HG02884 (cell line): ENCODE measurements around the gene MAP1S.
A peak's percentile ranks its signal among the peaks of the same experiment; 100 is the strongest.

Experiments used
- ATAC-seq: cut with Tn5 transposase; IDR thresholded peaks from one replicate; pipeline ENCODE4 v1.9.1; 2021; ENCODE audit warnings: mild to moderate bottlenecking, moderate library complexity; ENCODE audit not compliant: unreplicated experiment

MAP1S gene, protein sequence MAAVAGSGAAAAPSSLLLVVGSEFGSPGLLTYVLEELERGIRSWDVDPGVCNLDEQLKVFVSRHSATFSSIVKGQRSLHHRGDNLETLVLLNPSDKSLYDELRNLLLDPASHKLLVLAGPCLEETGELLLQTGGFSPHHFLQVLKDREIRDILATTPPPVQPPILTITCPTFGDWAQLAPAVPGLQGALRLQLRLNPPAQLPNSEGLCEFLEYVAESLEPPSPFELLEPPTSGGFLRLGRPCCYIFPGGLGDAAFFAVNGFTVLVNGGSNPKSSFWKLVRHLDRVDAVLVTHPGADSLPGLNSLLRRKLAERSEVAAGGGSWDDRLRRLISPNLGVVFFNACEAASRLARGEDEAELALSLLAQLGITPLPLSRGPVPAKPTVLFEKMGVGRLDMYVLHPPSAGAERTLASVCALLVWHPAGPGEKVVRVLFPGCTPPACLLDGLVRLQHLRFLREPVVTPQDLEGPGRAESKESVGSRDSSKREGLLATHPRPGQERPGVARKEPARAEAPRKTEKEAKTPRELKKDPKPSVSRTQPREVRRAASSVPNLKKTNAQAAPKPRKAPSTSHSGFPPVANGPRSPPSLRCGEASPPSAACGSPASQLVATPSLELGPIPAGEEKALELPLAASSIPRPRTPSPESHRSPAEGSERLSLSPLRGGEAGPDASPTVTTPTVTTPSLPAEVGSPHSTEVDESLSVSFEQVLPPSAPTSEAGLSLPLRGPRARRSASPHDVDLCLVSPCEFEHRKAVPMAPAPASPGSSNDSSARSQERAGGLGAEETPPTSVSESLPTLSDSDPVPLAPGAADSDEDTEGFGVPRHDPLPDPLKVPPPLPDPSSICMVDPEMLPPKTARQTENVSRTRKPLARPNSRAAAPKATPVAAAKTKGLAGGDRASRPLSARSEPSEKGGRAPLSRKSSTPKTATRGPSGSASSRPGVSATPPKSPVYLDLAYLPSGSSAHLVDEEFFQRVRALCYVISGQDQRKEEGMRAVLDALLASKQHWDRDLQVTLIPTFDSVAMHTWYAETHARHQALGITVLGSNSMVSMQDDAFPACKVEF

DNA sequence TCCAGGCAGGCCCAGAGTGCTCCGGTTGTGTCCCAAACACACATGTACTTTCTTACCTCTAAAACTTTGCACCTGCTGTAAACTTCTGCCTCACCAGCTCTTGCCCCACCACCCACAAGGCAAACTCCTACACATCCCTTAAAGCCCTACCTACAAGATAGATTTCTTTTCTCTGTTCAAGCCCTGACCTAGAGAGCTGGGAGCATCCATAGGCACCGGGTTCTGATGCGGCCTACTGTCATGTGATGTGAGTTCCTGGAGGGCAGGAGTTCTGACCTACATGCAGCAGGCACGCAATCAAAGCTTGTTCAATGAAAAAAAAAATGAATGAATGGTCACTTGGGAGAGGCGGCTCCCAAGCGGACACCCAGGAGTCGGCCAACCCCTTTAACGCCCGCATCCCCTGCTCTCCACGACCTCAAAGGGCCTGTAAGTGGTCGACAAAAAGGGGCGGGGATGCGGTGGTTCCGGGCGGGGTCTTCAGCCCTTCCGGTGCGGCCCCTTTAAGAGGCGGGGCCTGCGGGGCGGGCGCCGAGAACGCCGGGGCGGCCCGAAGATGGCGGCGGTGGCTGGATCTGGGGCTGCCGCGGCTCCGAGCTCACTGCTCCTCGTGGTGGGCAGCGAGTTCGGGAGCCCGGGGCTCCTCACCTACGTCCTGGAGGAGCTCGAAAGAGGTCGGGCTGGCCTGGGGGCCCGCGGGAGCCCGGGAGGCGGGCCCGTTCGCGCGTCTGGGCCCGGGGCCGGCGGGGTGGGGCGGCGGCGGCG, at the start of gene MAP1S:
TSS of gene MAP1S (plus strand) at position 534 of the 765 bp plus-strand sequence. CDS start at position 557, 23 bp downstream.
- peak; percentile 65 for ATAC-seq

DNA sequence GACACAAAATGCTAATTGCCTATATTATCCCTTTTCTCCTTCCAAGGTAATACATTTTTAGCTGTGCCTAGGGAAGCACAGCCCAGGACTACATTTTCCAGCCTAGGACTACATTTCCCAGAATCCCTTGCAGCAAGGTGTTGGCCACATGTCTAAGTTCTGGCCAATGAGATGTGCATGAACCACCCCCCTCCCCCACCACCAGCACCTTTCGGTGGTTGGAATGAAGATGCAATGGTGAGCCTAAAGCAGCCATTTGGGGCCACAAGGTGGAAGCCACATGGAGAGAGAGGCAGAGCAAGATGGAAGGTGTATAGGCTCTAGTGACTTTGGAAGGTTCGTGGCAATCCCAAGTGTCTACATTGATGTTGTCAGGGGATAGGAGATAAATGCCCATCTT, 47.4 kb upstream of the MAP1S start:
- ATAC-seq, result no peak

DNA sequence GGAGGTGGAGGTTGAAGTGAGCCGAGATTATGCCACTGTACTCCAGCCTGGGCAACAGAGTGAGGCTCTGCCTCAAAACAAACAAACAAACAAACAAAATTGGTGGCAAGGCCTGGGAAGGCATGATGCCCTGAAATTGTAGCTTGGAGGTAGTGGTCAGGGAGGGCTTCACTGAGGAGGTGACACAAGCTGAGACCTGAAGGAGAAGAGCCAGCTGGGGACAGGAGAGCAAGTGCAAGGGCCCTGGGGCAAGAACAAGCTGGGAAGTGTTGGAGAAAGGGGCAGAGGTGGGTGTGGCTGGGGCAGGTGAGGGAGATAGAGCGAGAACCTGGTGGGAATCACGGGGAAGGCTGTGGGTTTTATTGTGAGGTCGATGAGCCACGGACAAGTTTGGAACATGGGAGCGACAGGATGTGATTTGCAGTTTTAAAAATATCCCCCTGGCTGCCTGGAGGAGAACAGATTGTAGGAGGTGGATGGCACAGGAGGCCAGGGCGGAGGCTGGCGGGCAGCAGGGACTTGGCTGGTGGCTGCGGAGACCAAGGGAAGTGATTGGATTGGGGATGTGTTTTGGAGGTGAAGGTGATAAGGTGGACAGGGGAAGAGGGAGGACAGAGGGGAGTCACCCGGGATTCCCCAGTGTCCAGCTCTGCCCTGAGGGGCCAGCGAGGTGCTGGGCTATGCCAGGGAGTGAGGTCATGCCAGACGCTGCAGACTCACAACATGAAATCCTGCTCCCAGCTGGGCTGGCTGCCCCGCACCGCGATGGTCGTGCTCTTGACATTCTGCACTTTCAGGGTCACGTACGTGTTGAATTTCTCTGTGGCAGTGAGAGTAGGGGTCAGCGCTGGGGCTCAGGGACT, 45.1 kb upstream of the MAP1S start:
- no peak for ATAC-seq

DNA sequence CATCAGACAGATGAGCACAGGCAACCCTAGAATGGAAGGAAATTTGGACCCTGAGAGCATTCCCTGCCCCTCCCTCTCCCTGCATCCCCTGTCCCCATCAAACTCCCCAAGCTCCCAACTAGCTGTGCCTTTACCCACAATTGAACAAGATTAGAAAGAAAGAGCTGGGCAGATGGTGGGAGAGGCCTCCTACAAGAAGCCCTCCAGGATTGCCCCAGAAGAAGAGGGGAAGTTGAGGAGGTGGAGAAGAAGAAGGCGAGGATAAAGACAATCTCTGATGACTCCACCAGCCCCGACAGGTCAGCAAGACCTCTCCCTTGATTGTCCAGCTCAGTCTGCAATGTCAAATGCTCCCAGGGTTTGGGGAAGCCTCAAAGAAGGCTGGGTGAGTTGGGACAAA, 43.0 kb upstream of the MAP1S start:
- no peak for ATAC-seq

DNA sequence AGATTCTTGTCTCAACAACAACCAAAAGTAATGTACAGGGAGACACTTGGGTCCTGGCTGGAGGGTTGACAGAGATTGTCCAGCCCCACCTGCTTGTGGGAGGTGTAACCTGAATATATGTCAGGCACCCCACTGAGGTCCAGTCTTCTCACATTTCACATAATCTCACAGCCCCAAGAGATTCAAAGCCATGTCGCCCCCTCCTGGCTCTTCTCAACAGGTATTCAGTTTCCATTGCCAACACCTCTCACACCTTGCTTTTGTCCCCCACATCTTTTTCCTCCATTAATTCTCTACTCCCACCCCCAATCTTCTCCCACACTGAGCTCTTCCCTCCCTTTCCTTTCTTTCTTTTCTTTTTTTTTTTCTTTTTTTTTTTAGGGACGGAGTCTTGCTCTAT, 42.3 kb upstream of the MAP1S start:
- ATAC-seq, result no peak

DNA sequence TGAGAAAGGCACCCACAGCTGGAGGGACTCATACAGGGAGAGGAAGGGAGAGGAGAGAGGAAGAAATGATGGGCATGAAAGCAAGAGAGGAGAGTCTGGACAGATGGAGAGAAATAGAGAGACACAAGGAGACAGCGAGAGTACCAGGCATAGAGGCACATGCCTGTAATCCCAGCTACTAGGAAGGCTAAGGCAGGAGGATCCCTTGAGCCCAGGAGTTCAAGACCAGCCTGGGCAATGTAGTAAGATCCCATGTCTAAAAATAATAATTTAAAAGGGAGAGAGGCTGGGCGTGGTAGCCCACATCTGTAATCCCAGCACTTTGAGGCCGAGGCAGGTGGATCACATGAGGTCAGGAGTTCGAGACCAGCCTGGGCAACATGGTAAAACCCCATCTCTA, 40.4 kb upstream of the MAP1S start:
- ATAC-seq, result no peak

DNA sequence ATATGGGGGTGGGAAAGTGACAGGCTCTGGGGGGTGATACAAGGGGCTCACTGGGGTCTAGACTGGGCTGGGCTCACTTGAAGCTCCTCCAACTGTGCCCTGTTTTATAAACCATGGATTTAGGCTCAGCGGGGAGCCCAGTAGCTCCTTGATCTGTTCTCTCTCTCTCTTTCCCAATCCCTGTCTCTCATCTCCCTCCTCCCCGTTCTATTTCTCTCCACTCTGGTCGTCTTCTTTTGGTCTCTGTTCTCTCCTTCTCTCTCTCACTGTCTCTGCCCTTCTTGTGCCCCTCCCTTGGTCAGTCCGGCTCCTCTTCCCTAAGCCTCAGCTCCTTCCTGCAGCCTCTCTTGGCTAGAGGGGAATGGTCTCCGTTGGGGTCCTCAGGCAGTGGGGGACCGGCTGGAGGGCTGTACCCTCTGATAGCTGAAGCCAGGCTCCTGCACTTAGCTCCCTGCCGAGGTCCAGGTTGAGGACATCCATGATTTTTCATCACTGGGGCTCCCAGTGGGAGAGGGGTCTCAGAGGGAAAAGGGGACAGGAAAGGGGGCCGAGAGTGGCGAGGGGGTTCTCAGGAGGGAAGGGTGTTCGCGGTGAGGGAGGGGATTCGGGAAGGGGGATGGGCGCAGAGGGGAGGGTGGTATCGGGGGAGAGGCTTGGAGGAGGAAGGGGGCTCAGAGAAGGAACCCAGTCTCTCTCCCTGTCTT, 39.6 kb upstream of the MAP1S start:
- no peak for ATAC-seq

DNA sequence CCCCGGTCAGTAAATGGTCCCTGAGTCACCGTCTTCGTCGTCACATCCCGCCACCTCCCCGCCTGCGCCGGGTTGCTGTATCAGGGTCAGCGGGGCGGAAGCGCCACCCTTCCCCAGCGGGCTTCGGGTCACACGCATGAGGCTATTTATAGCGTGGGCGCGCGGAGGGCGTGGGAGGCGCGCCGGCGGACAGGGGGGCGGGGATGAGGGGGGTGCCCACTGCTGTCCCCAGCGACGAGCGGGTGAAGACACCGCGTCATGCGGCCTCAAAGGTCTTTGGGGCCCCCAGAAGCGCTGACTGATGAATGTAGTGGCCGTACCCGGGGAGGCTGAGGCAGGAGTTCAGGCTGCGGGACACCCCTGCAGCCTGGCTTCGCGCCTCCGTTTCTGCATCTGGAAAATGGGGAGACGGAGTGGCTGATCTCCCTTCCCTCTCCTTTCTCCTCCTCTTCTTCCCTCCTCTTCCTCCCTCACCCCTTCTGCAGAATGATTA, 39.0 kb upstream of the MAP1S start:
- no peak for ATAC-seq

DNA sequence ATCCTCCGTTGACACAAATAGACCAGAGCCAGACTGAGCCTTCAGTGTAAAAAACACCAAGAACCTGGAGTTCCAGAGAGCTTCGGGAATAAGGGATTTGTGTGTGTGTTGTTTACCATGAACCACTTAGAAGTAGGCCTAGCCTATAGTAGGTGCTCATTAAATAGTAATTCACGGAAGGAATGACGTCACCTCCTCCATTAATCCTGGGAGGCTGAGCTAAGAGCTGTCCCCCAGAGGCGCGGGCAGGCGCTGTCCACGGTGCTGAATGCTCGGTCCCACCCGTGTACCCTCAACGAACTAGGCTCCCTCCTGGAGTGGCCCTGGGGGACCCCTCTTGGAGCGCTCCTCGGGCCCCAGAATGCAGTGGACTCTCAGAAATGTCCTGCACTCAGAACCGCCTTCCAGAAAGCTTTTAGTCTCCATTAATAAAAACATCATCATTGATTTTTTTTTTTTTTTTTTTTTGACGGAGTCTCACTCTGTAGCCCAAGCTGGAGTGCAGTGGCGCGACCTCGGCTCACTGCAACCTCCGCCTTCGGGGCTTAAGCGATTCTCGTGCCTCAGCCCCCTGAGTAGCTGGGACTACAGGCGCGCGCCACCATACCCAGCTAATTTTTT, 37.7 kb upstream of the MAP1S start:
- ATAC-seq, result no peak

DNA sequence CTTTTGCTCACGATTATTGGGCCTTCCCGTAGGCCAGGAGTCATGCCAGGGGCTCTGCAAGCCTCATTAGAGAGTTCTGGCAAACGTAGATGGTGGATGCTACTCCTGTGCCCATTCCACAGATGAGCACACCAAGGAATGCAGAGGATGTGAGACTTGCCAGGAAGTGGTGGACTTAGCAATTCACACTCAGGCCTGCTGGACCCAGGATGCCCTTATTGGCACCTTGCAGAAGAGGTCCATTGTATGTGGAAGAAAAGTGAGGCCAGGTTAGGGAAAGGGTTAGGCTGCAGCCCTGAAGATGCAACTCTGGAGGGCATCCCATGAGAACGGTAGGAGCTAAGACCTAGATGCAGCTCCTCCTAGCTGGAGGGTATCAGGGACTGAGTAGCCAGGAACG, 37.0 kb upstream of the MAP1S start:
- ATAC-seq, result no peak

DNA sequence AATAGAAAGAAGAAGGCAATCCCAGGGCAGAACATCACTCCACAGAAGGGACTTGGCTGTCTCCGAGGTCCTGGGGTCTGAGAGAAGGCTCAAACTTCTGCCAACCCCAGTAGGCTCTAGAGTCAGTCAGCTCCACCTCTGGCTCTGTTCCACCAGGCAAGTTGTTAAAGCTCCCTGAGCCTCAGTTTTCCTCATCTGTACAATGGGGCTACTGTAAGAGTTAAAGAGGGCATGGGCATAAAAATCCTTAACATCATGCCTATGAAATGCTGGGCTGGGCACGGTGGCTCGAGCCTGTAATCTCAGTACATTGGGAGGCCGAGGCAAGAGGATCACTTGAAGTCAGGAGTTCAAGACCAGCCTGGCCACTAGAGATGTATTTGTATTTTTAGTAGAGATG, 36.2 kb upstream of the MAP1S start:
- ATAC-seq, result no peak

DNA sequence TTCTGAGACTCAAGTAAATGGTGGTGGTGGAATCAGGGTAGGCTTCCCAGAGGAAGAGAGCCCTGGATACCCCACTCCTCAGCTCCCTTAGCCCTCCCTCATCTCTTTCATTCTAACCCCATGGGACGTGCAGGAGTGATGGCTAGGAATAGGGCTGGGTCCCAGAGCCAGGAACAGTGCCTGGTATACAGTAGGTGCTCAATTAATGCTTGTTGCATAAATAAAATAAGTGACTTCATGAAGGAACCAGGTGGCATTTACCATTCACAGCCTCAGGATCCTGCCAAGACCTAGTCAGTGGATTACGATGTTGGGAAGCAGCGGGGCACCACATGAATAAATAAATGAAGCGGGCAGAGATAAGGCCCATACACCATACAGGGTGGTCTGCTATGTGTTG, 35.0 kb upstream of the MAP1S start:
- ATAC-seq, result no peak

DNA sequence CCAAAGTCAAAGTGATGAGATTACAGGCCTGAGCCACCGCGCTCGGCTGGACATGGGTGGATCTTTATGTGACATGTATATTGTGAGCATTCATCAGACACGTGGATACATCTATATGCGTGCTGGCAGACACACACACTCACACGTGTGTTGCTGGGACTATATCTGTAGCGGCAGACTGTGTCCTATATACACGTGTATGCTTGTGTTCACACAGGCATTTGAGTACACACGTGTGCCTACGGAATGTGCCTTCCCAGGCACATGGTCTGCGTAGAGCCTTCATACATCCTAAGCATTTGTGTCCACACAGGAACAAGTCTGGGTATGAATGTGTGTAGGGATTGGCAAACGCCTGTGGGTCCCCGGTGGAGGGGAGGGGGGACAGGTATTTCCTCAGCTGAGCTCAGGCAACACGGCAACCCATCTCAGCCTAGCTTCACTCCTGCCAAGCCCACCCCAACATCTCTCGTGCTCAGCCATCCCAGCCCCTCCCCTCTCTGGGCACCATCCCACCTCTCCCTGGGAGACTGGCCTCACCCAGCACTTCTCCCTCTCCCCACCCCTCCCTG, 33.7 kb upstream of the MAP1S start:
- ATAC-seq, result no peak

DNA sequence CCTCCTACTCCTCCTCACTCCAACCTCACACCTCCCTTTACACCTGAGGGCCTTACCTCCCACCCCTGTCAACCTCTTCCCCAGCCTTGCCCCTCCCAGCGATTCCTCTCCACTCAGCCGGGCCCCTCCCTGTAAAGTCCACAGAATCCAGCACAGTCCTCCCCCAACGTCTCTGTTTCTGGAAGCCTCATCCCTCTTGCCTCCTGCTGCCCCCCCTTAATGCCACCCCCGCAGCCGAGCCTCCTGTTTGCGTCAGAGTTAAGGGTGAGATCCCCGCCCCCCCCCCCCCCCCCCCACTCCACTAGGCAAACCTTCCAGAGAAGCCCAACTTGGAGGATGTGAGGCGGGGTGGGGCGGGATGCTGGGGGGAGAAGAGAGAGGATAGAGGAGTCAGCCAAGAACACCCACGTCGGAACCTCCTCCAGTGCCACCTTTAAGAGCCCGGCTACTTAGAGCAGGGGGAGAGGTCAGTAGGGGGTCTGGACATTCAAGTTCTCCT, 33.2 kb upstream of the MAP1S start:
- ATAC-seq, result no peak

DNA sequence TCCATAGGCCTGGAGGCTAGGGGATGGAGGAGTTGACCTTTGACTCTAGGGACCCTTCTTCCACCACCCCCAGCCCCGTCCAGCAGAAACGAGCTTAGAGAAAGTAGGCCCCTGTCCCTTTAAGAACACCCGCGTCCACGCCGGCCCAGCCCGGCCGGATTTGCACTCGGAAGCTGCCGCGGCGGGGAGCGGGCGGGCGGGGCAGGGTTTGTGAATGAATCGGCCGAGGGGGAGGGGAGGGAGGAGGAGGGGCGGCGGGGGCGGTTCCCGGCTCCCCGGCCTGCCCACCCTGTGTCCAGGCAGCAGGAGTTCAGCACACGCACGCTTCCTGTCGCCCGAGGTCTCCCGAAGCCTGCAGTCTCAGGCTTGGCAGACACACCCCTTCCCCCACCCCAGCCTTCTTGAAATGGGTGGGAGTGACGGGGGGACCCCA, 32.7 kb upstream of the MAP1S start:
- ATAC-seq, result no peak

DNA sequence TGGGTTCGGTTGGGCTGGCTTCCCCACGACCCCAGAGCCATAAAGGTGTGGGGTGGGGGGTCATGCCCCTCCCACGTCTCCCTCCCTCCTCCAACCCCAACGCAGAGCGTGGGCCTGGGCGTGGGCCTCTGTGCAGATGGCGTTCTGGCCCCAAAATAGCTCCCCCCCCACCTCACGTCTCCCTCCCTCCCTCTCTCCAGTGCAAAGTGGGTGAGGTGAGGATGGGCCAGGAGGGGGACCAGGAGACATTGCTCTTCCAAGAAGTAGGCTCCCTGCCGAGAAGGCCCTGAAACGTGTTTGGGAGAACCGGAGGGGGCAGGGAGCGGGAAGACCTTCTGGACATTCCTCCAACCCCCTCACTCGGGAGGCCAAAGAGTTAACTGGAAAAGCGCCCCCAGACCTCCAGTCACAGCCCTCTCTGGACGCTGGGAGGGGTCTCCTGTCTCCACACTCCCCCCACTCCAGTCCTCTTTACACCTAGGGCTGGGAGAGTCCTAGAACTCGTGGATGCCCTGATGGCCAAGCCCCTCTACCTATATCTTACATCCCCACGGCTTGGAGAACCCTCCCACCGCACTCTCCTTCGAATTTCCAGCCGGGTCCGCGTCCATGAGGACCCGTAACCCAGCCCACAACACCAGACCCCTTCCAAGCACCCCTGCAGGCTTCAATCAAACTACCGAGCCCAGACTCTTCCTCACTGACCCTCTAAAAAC, 32.0 kb upstream of the MAP1S start:
- no peak for ATAC-seq
